Thyroid gland (tissue), 4 donors: ENCODE measurements around the gene DUS1L. TPM values are rescaled to one million over a fixed set of nuclear protein-coding genes. Genes with fewer than 3 reads are reported as not detected.

Source experiments
- DNase-seq, 2 donors: peaks; one replicate each; pipeline ENCODE4 v3.0.0-alpha.2; 2019
- H3K27ac ChIP-seq, 3 donors: fragments of 200-600 bp; sonication (generic); 1 replicate in 2 of 3; 2 replicates in 1 of 3; pipeline ENCODE4 v1.5.1; 2016 to 2019; ENCODE audit warnings: mild to moderate bottlenecking in 1 of 3, moderate library complexity in 1 of 3
- H3K27me3 ChIP-seq: fragments of 200-600 bp; sonication (generic); one replicate; pipeline ENCODE4 v1.5.1; 2019
- H3K36me3 ChIP-seq, 2 donors: fragments of 200-600 bp; sonication (generic); one replicate each; pipeline ENCODE4 v1.5.1; 2016 to 2019
- H3K4me1 ChIP-seq, 2 donors: fragments of 200-600 bp; sonication (generic); one replicate each; pipeline ENCODE4 v1.5.1; 2017 to 2019
- H3K4me3 ChIP-seq, 3 donors: fragments of 200-600 bp; sonication (generic); replicated peaks in 1 of 3; 1 replicate in 2 of 3; 2 replicates in 1 of 3; pipeline ENCODE4 v1.5.1; 2016; ENCODE audit warnings: mild to moderate bottlenecking in 1 of 3
- H3K9me3 ChIP-seq: fragments of 200-600 bp; sonication (generic); one replicate; pipeline ENCODE4 v1.5.1; 2017
- CTCF ChIP-seq, 6 experiments: fragments of 200-600 bp in 3 of 6; fragments of 450-650 bp in 3 of 6; sonication (generic) in 3 of 6; IDR thresholded peaks; one replicate each; pipeline ENCODE4 v1.5.1; 2016 to 2019; ENCODE audit warnings: antibody characterized with exemption in 6 of 6, mild to moderate bottlenecking in 2 of 6, inconsistent platforms in 1 of 6, moderate library complexity in 1 of 6
- POLR2A ChIP-seq, 2 donors: fragments of 450-650 bp; IDR thresholded peaks; one replicate each; pipeline ENCODE4 v1.6.1; 2017; ENCODE audit warnings: antibody characterized with exemption in 2 of 2, mild to moderate bottlenecking in 2 of 2, moderate library complexity in 1 of 2
- WGBS, 2 donors: methylation state at CpG; one replicate each; pipeline ENCODE4 v1.1.5; 2017; 5-methylcytosine and 5-hydroxymethylcytosine counted together
- intact Hi-C: fragments of 100-400 bp; cut with DNase I; formaldehyde crosslinking; loops from one replicate; pipeline ENCODE4 v1.15.1; 2023
- total RNA-seq, 4 donors: library from RNA; depleted of rRNA; stranded (reverse); fragments of >200 nt; gene quantifications; one replicate each; pipeline ENCODE4 v1.2.3, GENCODE V29; 2016

DUS1L gene
- total RNA-seq, 4 donors from 2014 or later = 58.7 to 90.5 (median 75.5) TPM

DNA sequence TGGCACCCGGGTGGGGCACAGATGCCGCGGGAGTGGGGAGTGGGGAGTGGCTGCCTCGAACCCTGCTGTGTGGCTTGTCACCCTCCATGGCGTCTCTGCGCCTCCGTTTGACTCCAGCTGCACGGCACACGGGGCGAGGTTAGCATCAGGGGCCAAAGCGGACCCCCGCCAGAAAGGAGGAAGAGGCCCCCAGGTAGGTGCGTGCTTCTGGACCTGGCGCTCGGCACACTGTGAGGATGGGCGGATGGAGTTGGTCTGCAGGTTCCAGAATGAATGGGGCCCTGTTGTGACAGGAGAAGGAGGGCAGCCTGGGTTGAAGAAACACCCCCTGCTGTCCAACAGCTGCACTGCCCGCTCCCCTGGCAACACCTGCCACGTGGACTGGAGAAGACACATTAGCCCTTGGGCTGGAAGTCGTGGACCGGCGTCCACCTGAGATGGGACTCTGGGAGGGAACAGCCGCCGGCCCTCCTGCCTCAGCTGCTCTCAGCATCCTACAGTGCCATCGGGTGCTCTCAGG, 41.8 kb upstream of the DUS1L start:
- no peaks in the 10 kb centered on the region for H3K9me3 ChIP-seq
- intact Hi-C loops = no loop called here
- peaks cover 0 to 2% of the 10 kb centered on the region in 2 donors for H3K36me3 ChIP-seq
- WGBS, 2 donors = 84 to 94% methylated on average over 8 to 21 of the region's 24 CpGs
- peaks cover 43 to 53% of the 10 kb centered on the region in 2 donors for H3K4me1 ChIP-seq
- no peak for TF ChIP-seq POLR2A (IDR thresholded peaks at IDR 0.05)
- peak in 2 of 6 experiments; percentile 12 to 18 for TF ChIP-seq CTCF (IDR thresholded peaks at IDR 0.05)
- no peak overlapping the region for H3K4me3 ChIP-seq
- H3K27ac ChIP-seq = peak overlapping the region; percentile 13 to 97 (median 72)
- DNase-seq = peak in 1 of 2 donors; percentile 34
- no peaks in the 10 kb centered on the region for H3K27me3 ChIP-seq

- DNase-seq = peak; percentile 42 to 70
- intact Hi-C loops = no loop called here
- Histone ChIP-seq H3K4me3 (no peak overlapping the region), H3K9me3 (no peaks in the 10 kb centered on the region), H3K36me3 (no peaks in the 10 kb centered on the region), H3K27ac (peak overlapping the region; percentile 4 to 97 (median 72)), H3K27me3 (no peaks in the 10 kb centered on the region), H3K4me1 (peaks cover 43 to 54% of the 10 kb centered on the region in 2 donors)
- WGBS, 2 donors = 62 to 66% methylated on average over 4 to 9 of the region's 9 CpGs
- TF ChIP-seq CTCF (IDR thresholded peaks at IDR 0.05) = no peak
- TF ChIP-seq POLR2A (IDR thresholded peaks at IDR 0.05) = no peak
Measured at GRCh38 chr17:82106688-82107305, 41.2 kb upstream of the DUS1L start.

- H3K27ac ChIP-seq = peak overlapping the region; percentile 4 to 97 (median 72)
- H3K4me3 ChIP-seq = no peak overlapping the region
- H3K4me1 ChIP-seq = peaks cover 43 to 60% of the 10 kb centered on the region in 2 donors
- no peaks in the 10 kb centered on the region for H3K9me3 ChIP-seq
- DNase-seq = peak; percentile 47 to 51
- TF ChIP-seq CTCF (IDR thresholded peaks at IDR 0.05) = no peak
- no peak for TF ChIP-seq POLR2A (IDR thresholded peaks at IDR 0.05)
- 59 to 62% methylated on average over 15 to 24 of the region's 24 CpGs for WGBS, 2 donors
- intact Hi-C loops = no loop called here
- H3K36me3 ChIP-seq = no peaks in the 10 kb centered on the region
- H3K27me3 ChIP-seq = no peaks in the 10 kb centered on the region
Measured at GRCh38 chr17:82105882-82106687, 40.5 kb upstream of the DUS1L start.

DNA sequence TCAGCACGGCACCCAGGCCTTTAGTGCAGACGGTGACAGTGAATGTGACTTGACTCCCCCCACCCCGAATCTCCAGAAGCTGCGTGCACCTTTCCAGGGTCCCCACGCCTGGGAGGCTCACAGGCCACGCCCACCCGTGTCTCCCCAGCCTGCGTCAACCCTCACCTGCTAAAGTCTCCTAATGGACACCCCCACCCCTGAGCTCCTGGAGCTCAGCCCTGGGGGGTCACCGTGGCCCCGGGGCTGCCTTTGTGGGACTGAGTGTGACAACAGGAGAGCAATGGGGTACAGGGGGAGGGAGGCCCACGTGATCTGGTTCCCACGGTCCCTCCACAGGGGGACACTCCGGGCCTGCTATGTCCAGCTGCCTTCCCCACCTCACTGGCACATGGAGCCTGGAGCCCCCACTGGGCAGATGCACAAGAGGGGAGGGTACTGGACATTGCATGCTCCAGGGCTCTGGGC, 39.8 kb upstream of the DUS1L start:
- Histone ChIP-seq H3K4me3 (no peak overlapping the region), H3K27me3 (no peaks in the 10 kb centered on the region), H3K27ac (peak overlapping the region; percentile 4 to 97 (median 72)), H3K9me3 (no peaks in the 10 kb centered on the region), H3K4me1 (peaks cover 43 to 61% of the 10 kb centered on the region in 2 donors), H3K36me3 (no peaks in the 10 kb centered on the region)
- DNase-seq = no peak
- TF ChIP-seq POLR2A (IDR thresholded peaks at IDR 0.05) (no peak), CTCF (IDR thresholded peaks at IDR 0.05) (no peak)
- 90 to 94% methylated on average over 5 to 10 of the region's 13 CpGs for WGBS, 2 donors
- intact Hi-C loops = no loop called here
